Uterine smooth muscle cell (primary cell): ENCODE data around the gene DIPK2B. TPM values are rescaled to one million over a fixed set of nuclear protein-coding genes. Genes with fewer than 3 reads are reported as not detected.

Experiments
- total RNA-seq: library from RNA; depleted of rRNA; stranded (reverse); fragments of >200 nt; gene quantifications from 2 replicates; pipeline ENCODE4 v1.2.3, GENCODE V29; 2014

The DIPK2B gene, protein sequence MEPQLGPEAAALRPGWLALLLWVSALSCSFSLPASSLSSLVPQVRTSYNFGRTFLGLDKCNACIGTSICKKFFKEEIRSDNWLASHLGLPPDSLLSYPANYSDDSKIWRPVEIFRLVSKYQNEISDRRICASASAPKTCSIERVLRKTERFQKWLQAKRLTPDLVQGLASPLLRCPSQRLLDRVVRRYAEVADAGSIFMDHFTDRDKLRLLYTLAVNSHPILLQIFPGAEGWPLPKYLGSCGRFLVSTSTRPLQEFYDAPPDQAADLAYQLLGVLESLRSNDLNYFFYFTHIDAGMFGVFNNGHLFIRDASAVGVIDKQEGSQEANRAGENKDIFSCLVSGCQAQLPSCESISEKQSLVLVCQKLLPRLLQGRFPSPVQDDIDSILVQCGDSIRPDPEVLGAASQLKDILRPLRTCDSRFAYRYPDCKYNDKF
- total RNA-seq: 0.11 and 0.12 TPM in 2 replicates

GRCh38 chrX:45200741-45201234 is at the start of gene DIPK2B:
TSS of gene DIPK2B (minus strand) at chrX:45200876. CDS start at chrX:45200826, 50 bp downstream.

